Measurements from ENCODE around the gene CAMTA1.
A peak's percentile ranks its signal among the peaks of the same experiment; 100 is the strongest.
"Not testable (repeated sequence)": the region's sequence is repeated elsewhere in the genome, so short reads cannot be mapped to it uniquely, and the experiment has no call there.

Gene CAMTA1

GRCh38 chr1:7695497-7696117, 910.4 kb downstream of the CAMTA1 start:
- DNase-seq: no peak

- DNase-seq: no peak
Measured at GRCh38 chr1:7698641-7699040, 913.4 kb downstream of the CAMTA1 start.

DNA sequence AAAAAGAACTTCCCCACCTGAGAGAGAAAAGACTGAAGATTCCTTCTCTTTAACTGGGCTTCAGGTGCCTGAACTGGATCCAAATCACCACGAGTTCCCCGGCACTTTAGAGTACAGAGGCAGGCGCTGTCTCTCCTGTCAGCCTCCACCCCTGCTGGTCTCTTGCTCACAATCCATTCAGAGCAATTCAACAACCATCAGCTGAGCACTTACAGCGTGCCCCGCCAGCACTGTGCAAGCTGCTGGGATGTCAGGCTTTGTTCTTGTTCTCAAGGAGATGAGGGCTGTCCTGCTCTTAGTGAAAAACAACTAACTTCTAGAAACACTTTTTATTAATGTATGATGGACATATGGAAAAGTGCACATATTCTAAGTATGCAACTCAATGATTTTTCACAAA, 917.1 kb downstream of the CAMTA1 start:
- no peak for DNase-seq

DNA sequence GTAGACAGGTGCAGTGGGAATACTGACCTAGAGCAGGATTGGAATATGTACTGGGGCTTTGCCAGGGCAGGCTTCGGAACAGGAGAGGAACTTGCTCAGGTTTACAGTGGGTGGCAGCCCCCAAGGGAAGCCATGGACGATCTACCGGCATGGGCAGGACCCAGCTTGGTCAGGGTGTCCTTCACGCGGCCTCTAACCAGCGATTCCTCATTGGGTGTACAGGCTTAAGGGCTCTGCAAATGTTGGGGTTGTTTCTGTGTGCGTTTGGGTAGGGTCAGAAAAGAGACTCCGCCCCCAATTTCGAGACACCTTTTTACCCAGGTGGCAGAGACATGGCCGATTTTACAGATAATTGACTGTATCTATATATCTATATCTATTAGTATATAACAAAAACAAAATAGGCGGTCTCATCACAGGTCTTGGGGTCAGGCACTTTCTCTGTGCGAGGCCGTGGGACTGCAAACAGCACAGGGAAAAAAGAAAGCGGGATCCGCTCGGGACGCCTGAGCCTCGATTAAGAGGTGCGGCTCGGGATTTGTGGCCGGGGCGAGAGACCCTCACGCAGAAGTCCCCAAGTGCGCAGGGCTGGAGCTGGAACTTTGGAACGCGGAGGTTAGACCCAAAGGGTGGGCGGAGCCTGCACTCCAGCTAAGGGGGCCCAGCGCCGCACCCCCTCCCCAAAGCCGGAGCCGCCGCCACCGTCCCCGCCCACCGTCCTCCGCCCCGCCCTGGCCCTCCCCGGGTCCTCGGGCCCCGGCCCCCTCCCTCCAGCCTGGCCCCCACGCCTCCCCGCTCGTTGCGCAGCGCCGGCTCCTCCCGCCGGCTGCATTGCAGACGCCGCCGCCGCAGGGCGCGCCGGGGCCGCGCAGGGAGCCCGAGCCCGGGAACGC, 918.3 kb downstream of the CAMTA1 start:
- DNase-seq: peak in 1 of 4 experiments; percentile 11

DNA sequence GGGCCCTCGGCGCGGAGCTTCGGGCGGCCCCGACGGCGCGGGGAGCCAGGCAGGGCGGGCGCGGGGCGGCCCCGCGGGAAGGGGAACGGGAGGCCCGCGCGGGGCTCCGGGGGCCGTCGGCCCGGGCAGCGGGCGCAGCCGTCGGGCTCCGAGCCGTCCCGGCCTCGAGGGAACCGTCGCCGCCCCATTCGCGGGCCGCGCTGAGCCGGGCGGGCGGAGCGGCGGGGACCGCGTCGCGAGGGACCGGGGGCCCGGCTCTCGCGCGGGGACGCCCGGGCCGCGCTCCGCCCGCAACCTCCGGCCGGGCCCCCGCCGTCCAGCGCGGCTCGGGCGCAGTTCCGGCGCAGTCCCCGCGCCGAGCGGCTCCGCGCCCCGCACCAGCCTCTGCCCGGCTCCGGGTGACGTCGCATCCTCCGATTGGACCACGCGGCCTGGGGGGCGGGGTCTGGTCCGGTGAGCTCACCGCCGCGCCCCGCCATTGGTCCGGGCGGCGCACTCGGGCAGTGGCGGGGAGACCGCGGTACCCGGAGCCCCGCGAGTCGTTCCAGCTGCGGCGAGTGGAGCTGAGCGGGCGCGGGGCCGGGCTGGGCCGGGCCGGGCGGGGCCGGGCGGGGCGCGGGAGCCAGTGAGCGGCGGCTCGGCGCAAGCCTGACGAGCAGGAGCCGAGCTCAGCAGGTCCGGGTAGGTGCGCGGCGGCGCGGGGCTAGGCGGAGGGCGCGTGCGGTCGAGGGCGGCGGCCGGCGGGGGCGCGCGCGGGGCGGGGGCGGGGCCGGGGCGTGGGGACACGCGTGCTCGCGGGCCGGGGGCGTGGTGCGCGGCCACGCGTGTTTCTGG, 919.2 kb downstream of the CAMTA1 start:
- DNase-seq: peak; percentile 69 to 87 (median 77)

DNA sequence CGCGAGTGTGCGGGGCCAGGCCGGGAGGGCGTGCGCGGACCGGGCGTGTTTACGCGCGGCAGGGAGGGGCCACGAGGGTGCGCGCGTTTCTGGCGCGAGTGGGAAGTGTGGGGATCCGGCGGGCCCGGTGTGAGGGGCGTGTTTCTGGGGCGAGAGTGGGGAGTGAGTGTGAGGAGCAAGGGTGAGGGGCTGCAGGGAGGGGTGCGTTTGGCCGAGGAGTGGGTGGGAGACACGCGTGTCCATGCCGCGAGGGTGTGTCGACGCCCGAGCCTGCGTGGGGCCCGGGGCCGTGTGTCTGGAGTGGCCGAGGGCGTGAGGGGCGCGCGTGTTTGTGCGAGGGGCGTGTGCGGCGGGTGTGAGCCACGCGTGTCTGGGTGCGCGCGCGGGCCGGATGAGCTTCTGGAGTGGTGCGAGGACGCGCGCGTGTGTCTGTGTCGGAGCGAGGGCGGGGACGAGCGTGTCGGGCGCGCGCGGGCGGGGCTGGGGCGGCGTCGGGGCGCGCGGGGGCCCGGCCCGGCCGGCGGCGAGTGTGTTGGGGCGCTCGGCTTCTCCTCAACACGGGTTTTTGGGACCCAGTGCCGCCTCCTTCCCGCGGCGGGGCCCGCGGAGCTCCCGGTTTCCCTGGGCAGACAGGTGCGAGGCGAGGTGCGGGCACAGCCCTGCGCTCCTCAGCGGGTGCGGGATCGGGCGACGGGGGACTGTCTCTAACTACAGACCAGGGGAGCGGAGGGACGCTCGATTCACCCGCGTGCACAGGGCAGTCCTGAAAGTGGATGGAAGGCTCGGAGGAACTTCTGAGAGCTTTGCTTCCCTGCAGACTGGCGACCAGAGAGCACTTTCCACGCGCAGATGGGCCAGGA, 920.0 kb downstream of the CAMTA1 start:
- peak in 3 of 4 experiments; percentile 6 to 22 (median 7) for DNase-seq

- no peak for DNase-seq
Measured at GRCh38 chr1:7705908-7706216, 920.6 kb downstream of the CAMTA1 start.

- no peak for DNase-seq
Measured at GRCh38 chr1:7707527-7707926, 922.3 kb downstream of the CAMTA1 start.

- not testable (repeated sequence) for DNase-seq
Measured at GRCh38 chr1:7708065-7708464, 922.8 kb downstream of the CAMTA1 start.

DNA sequence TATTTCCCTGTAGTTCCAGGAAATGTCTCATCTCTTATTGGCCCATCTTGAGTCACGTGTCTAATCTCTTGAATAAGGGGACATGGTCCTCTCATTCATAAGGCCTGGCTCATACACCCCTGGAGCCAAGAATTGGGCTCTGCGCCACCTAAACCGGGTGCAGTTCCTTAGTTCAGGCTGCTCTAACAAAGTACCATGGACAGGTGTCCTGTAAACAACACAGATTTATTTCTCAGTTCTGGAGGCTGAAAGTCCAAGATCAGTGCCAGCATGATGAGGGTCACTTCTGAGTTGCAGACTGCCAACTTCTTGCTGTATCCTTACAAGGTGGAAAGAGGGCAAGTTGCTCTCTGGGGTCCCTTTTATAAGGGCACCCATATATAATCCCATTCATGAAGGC, 925.6 kb downstream of the CAMTA1 start:
- no peak for DNase-seq

GRCh38 chr1:7712731-7713323, 927.6 kb downstream of the CAMTA1 start:
- DNase-seq: no peak

- DNase-seq: no peak
Measured at GRCh38 chr1:7716506-7716905, 931.3 kb downstream of the CAMTA1 start.

- no peak for DNase-seq
Measured at GRCh38 chr1:7717748-7718368, 932.6 kb downstream of the CAMTA1 start.

GRCh38 chr1:7719468-7720094, 934.3 kb downstream of the CAMTA1 start:
- no peak for DNase-seq

GRCh38 chr1:7721940-7722669, 936.9 kb downstream of the CAMTA1 start:
- no peak for DNase-seq

DNA sequence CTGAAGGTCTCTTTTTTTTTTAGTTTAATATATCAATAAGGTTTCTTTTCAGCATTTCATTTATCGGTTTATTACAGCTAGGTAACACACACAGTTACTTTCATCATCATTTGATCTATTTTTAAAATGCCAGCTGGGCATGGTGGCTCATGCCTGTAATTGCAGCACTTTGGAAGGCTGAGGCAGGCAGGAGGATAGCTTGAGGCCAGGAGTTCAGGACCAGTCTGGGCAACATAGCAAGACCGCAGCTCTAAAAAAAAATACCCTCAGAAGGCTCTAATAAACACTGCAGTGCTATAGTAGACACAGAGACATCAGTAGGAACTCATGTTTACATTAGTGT, 937.4 kb downstream of the CAMTA1 start:
- no peak for DNase-seq

DNA sequence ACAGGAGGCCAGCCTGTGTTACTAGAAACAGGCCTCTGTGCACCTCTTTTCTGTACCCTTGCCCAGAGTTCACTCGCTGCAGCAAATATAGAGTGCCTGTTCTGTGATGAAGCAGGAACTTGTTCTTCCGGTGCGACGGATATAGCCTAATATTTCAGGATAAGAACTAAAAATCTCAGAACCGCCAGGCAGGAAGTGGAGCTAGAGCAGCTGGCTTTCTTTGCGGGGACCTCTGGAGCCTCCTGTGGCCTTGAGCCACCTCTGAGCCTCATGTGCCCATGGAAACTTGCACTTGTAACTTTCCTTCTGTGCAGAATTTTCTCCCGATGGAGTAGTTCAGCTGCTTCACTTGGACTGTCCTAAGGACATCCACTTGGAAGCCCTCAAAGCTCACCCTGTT, 941.4 kb downstream of the CAMTA1 start:
- DNase-seq: no peak

DNA sequence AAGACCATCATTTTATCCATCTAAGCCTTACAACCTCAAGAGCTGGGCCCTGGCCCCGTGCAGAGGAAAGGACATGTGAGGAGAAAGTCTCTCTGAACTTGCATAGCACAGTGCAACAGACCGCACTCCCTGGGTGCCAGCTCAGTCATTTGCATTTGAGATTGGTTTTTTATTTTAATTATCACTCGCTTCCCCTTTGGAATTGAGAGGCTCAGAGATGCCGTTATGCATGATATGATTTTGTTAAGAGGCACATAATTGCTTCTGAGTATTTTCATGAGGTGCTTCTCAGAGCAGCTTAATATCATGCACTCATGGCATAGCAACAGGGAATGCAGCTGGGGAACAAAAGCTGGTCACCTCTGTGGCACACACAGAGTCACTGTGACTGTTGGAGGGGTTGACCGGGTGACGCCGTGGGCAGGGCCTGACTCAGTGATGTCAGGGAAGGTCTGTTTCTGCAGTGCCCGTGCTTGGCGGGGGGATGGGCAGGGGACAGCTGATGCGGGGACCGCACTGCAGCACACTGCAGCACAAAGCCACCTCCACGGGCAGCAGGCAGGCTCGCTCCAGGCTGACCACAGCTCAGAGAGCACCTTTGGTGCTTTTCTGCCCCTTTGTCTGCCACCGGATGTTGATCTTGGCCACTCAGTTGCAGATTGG, 942.7 kb downstream of the CAMTA1 start:
- DNase-seq: no peak

- DNase-seq: no peak
Measured at GRCh38 chr1:7729761-7730160, 944.5 kb downstream of the CAMTA1 start.

GRCh38 chr1:7732331-7732730, 947.1 kb downstream of the CAMTA1 start:
- no peak for DNase-seq

Measured in activated naive CD4-positive, alpha-beta T cell (primary cell).